Measurements from ENCODE around the gene ARHGAP32.

Gene ARHGAP32

GRCh38 chr11:129063118-129063517 is 129.0 kb downstream of the ARHGAP32 start:
- Histone ChIP-seq H3K36me3 (no peaks in the 10 kb centered on the region), H3K27me3 (no peaks in the 10 kb centered on the region), H3K4me1 (no peaks in the 10 kb centered on the region), H3K9me3 (no peaks in the 10 kb centered on the region), H3K4me3 (ENCODE audit: low read depth, low read length) (no peak overlapping the region)
- no peak for DNase-seq
- TF ChIP-seq CTCF (IDR thresholded peaks at IDR 0.05; ENCODE audit: low read depth, low read length), result no peak

GRCh38 chr11:129061492-129062230 is 130.5 kb downstream of the ARHGAP32 start:
- no peak overlapping the region for H3K4me3 ChIP-seq (ENCODE audit: low read depth, low read length)

GRCh38 chr11:129056916-129057315 is 135.2 kb downstream of the ARHGAP32 start:
- DNase-seq, result no peak
- no peaks in the 10 kb centered on the region for H3K9me3 ChIP-seq
- no peaks in the 10 kb centered on the region for H3K36me3 ChIP-seq
- no peak for TF ChIP-seq CTCF (IDR thresholded peaks at IDR 0.05; ENCODE audit: low read depth, low read length)
- H3K4me1 ChIP-seq, result no peaks in the 10 kb centered on the region
- H3K27me3 ChIP-seq, result no peaks in the 10 kb centered on the region
- no peak overlapping the region for H3K4me3 ChIP-seq (ENCODE audit: low read depth, low read length)

More at GRCh38 chr11:129061492-129062230, 130.5 kb downstream of the ARHGAP32 start:
- Histone ChIP-seq H3K27me3 (no peaks in the 10 kb centered on the region), H3K9me3 (no peaks in the 10 kb centered on the region), H3K4me1 (no peaks in the 10 kb centered on the region), H3K36me3 (no peaks in the 10 kb centered on the region)
- DNase-seq, result no peak
- TF ChIP-seq CTCF (IDR thresholded peaks at IDR 0.05; ENCODE audit: low read depth, low read length), result no peak

- Histone ChIP-seq H3K27me3 (no peaks in the 10 kb centered on the region), H3K4me1 (no peaks in the 10 kb centered on the region), H3K36me3 (no peaks in the 10 kb centered on the region), H3K4me3 (ENCODE audit: low read depth, low read length) (no peak overlapping the region), H3K9me3 (no peaks in the 10 kb centered on the region)
- no peak for DNase-seq
- TF ChIP-seq CTCF (IDR thresholded peaks at IDR 0.05; ENCODE audit: low read depth, low read length), result no peak
These were observed 136.9 kb downstream of the ARHGAP32 start for GRCh38 chr11:129055196-129055595.

- no peak for TF ChIP-seq CTCF (IDR thresholded peaks at IDR 0.05; ENCODE audit: low read depth, low read length)
- no peaks in the 10 kb centered on the region for H3K9me3 ChIP-seq
These were observed 143.2 kb downstream of the ARHGAP32 start for GRCh38 chr11:129048911-129049310.

GRCh38 chr11:129045150-129045549 is 147.0 kb downstream of the ARHGAP32 start:
- no peaks in the 10 kb centered on the region for H3K9me3 ChIP-seq
- H3K27me3 ChIP-seq, result no peaks in the 10 kb centered on the region
- H3K4me1 ChIP-seq, result no peaks in the 10 kb centered on the region
- no peak overlapping the region for H3K4me3 ChIP-seq (ENCODE audit: low read depth, low read length)
- TF ChIP-seq CTCF (IDR thresholded peaks at IDR 0.05; ENCODE audit: low read depth, low read length), result no peak
- no peak for DNase-seq
- no peaks in the 10 kb centered on the region for H3K36me3 ChIP-seq

More at GRCh38 chr11:129048911-129049310, 143.2 kb downstream of the ARHGAP32 start:
- DNase-seq, result no peak
- Histone ChIP-seq H3K36me3 (no peaks in the 10 kb centered on the region), H3K4me1 (no peaks in the 10 kb centered on the region), H3K4me3 (ENCODE audit: low read depth, low read length) (no peak overlapping the region), H3K27me3 (no peaks in the 10 kb centered on the region)

Measured in BE2C (cell line).